K562 (cell line): ENCODE results near the gene OLIG1. TPM values are rescaled to one million over a fixed set of nuclear protein-coding genes. Genes with fewer than 3 reads are reported as not detected.

Experiments
- ATAC-seq: fragments of 200-7000 bp; cut with Tn5 transposase; 3 replicates; pipeline ENCODE4 v1.9.1; 2020; ENCODE audit warnings: moderate library complexity
- BruUV-seq: library from RNA; stranded (reverse); fragments of 400-500 nt; replicated peaks from 2 replicates; lab custom pipeline; 2021; lab: Mats Ljungman, UMichigan
- CTCF ChIA-PET: fragments of 300-600 bp; formaldehyde crosslinking; extraction: SDS; loops from one replicate; lab custom pipeline; 2021; ENCODE audit warnings: low intra/inter-chr PET ratio; lab: Yijun Ruan, JAX
- POLR2A ChIA-PET: fragments of 300-600, 350-650 bp; sonication (Branson Sonifier 250); formaldehyde crosslinking; extraction: SDS; loops from one replicate; lab custom pipeline; 2021; ENCODE audit warnings: antibody characterized with exemption, inconsistent platforms; lab: Yijun Ruan, JAX
- DNase-seq, 4 experiments: peaks; one replicate each; pipeline versions ENCODE4 v3.0.0 to v3.0.0-alpha.2; 2011 to 2018; ENCODE audit warnings: low spot score in 3 of 4, mixed read lengths in 3 of 4; ENCODE audit errors: extremely low read depth in 1 of 4
- FAIRE-seq: peaks from 2 replicates; lab custom pipeline; 2011; peaks lifted over from hg19 to GRCh38; lab: Jason Lieb, UNC
- H2AFZ ChIP-seq: 2 replicates; pipeline ENCODE4 v1.6.0; 2011; ENCODE audit warnings: low read depth, low read length, control low read depth, inconsistent platforms
- H3K27ac ChIP-seq: fragments of 200-600 bp; 3 replicates; pipeline ENCODE4 v1.8.0; 2011; ENCODE audit warnings: low read depth, mild to moderate bottlenecking, control low read depth, inconsistent platforms, low read length, moderate library complexity, mixed read lengths; ENCODE audit errors: extremely low read depth
- H3K27me3 ChIP-seq, 2 experiments: fragments of 300-600 bp in 1 of 2; 2 replicates in 1 of 2; 3 replicates in 1 of 2; pipeline versions ENCODE4 v1.6.0 to v1.8.0; 2011; ENCODE audit warnings: inconsistent platforms in 2 of 2, low read length in 2 of 2, mild to moderate bottlenecking in 1 of 2, mixed read lengths in 1 of 2, moderate library complexity in 1 of 2; ENCODE audit not compliant: control insufficient read depth in 2 of 2, insufficient read depth in 2 of 2
- H3K36me3 ChIP-seq: fragments of 300-600 bp; 3 replicates; pipeline ENCODE4 v1.8.0; 2011; ENCODE audit warnings: mild to moderate bottlenecking, low read length, inconsistent platforms; ENCODE audit not compliant: control insufficient read depth, insufficient read depth
- H3K4me1 ChIP-seq, 2 experiments: fragments of 200-600 bp in 1 of 2; replicated peaks in 1 of 2; 2 replicates in 1 of 2; 3 replicates in 1 of 2; pipeline versions ENCODE4 v1.5.1 to v1.8.0; 2011; ENCODE audit warnings: inconsistent platforms in 2 of 2, low read length in 2 of 2, mild to moderate bottlenecking in 1 of 2, mixed read lengths in 1 of 2, moderate library complexity in 1 of 2; ENCODE audit not compliant: control insufficient read depth in 2 of 2, insufficient read depth in 2 of 2
- H3K4me2 ChIP-seq: 2 replicates; pipeline ENCODE4 v1.6.1; 2011; ENCODE audit warnings: low read length, control low read depth, inconsistent platforms, mixed read lengths; ENCODE audit not compliant: insufficient read depth
- H3K4me3 ChIP-seq: fragments of 200-600 bp; sonication (generic), shearing (Covaris generic); 2 replicates; pipeline ENCODE4 v1.5.1; 2016; ENCODE audit warnings: control low read depth, inconsistent platforms
- H3K79me2 ChIP-seq: fragments of 200-600 bp; 3 replicates; pipeline ENCODE4 v1.8.0; 2011; ENCODE audit warnings: low read length, inconsistent platforms; ENCODE audit not compliant: control insufficient read depth, insufficient read depth
- H3K9ac ChIP-seq, 2 experiments: 2 replicates each; pipeline versions ENCODE4 v1.6.0 to v1.6.1; 2011; ENCODE audit warnings: low read depth in 2 of 2, low read length in 2 of 2, control low read depth in 1 of 2, inconsistent platforms in 1 of 2, mild to moderate bottlenecking in 1 of 2, mixed read lengths in 1 of 2; ENCODE audit not compliant: insufficient read depth in 1 of 2
- H3K9me1 ChIP-seq: one replicate; pipeline ENCODE4 v1.6.0; 2011; ENCODE audit warnings: inconsistent platforms, mild to moderate bottlenecking, low read length, moderate library complexity; ENCODE audit not compliant: control insufficient read depth, insufficient read depth
- H3K9me3 ChIP-seq: replicated peaks from 2 replicates; pipeline ENCODE4 v1.5.1; 2011; ENCODE audit warnings: low read depth, low read length, inconsistent platforms; ENCODE audit not compliant: control insufficient read depth, insufficient read depth
- H4K20me1 ChIP-seq: replicated peaks from 2 replicates; pipeline ENCODE4 v1.6.1; 2011; ENCODE audit warnings: low read length, inconsistent platforms, mixed read lengths; ENCODE audit not compliant: control insufficient read depth, insufficient read depth
- CREM ChIP-seq: IDR thresholded peaks from 2 replicates; pipeline ENCODE4 v1.6.1; 2014; ENCODE audit warnings: antibody characterized with exemption, low read depth
- EZH2 ChIP-seq: IDR thresholded peaks from 2 replicates; pipeline ENCODE4 v1.6.1; 2012; ENCODE audit warnings: low read depth, mild to moderate bottlenecking, inconsistent platforms, low read length, borderline replicate concordance
- FIP1L1 ChIP-seq: fragments of 200-400 bp; formaldehyde crosslinking; IDR thresholded peaks from 2 replicates; pipeline ENCODE4 v1.6.1; 2018; ENCODE audit warnings: mild to moderate bottlenecking, low read depth, low read length; ENCODE audit not compliant: poor library complexity, severe bottlenecking
- FOXJ3 ChIP-seq: sonication (generic); formaldehyde crosslinking; IDR thresholded peaks from 2 replicates; pipeline ENCODE4 v1.4.0; 2020; ENCODE audit warnings: mild to moderate bottlenecking, missing genetic modification reagents
- HMGXB4 ChIP-seq: sonication (generic); formaldehyde crosslinking; IDR thresholded peaks from 2 replicates; pipeline ENCODE4 v1.8.1; 2023; ENCODE audit warnings: mild to moderate bottlenecking, missing genetic modification reagents
- MED1 ChIP-seq: sonication (generic); formaldehyde crosslinking; IDR thresholded peaks from 2 replicates; pipeline ENCODE4 v1.8.1; 2023; ENCODE audit warnings: missing genetic modification reagents, borderline replicate concordance
- MYC ChIP-seq, 2 experiments: fragments of 250-450 bp in 1 of 2; sonication (Bioruptor Pico) in 1 of 2; IDR thresholded peaks; 2 replicates each; pipeline versions ENCODE4 v1.5.1 to v1.6.1; 2012 to 2021; ENCODE audit warnings: low read depth in 2 of 2, borderline replicate concordance in 1 of 2, improper control_type of control experiment in 1 of 2, low read length in 1 of 2, mild to moderate bottlenecking in 1 of 2, moderate library complexity in 1 of 2
- NFE2L1 ChIP-seq: fragments of 450-650 bp; IDR thresholded peaks from 2 replicates; pipeline ENCODE4 v1.6.1; 2016; ENCODE audit warnings: missing genetic modification characterization, low read depth, mild to moderate bottlenecking, missing compliant biosample characterization, moderate library complexity, borderline replicate concordance
- RBM25 ChIP-seq: fragments of 200-400 bp; formaldehyde crosslinking; IDR thresholded peaks from 2 replicates; pipeline ENCODE4 v1.6.1; 2018; ENCODE audit warnings: low read length, low read depth, moderate library complexity; ENCODE audit not compliant: severe bottlenecking
- SNAPC5 ChIP-seq: fragments of 250-450 bp; sonication (Bioruptor Pico); IDR thresholded peaks from 2 replicates; pipeline ENCODE4 v1.8.0; 2021; ENCODE audit warnings: moderate library complexity, mild to moderate bottlenecking, inconsistent platforms
- SRSF9 ChIP-seq: fragments of 200-400 bp; formaldehyde crosslinking; IDR thresholded peaks from 2 replicates; pipeline ENCODE4 v1.6.1; 2017; ENCODE audit warnings: low read depth, low read length, borderline replicate concordance
- TFE3 ChIP-seq: fragments of 450-650 bp; formaldehyde crosslinking; IDR thresholded peaks from 2 replicates; pipeline ENCODE4 v1.4.0; 2020; ENCODE audit warnings: mild to moderate bottlenecking, mixed read lengths
- ZBTB8A ChIP-seq: fragments of 450-650 bp; IDR thresholded peaks from 2 replicates; pipeline ENCODE4 v1.6.1; 2018; ENCODE audit warnings: mild to moderate bottlenecking, moderate library complexity; ENCODE audit not compliant: partially characterized antibody
- ZNF12 ChIP-seq: sonication (generic); formaldehyde crosslinking; IDR thresholded peaks from 2 replicates; pipeline ENCODE4 v1.4.0; 2020; ENCODE audit warnings: mild to moderate bottlenecking, missing genetic modification reagents
- ZNF175 ChIP-seq: fragments of 200-800 bp; sonication (Bioruptor generic); IDR thresholded peaks from 2 replicates; pipeline ENCODE4 v1.6.1; 2016; ENCODE audit warnings: low read depth, mild to moderate bottlenecking, missing genetic modification characterization, missing compliant biosample characterization
- ZNF57 ChIP-seq: fragments of 450-650 bp; formaldehyde crosslinking; IDR thresholded peaks from 2 replicates; pipeline ENCODE4 v1.4.0; 2020; ENCODE audit warnings: mild to moderate bottlenecking, moderate library complexity
- ZNF668 ChIP-seq: fragments of 250-450 bp; sonication (Bioruptor Pico); IDR thresholded peaks from 2 replicates; pipeline ENCODE4 v1.8.0; 2022; ENCODE audit warnings: mild to moderate bottlenecking, inconsistent platforms
- ZNF766 ChIP-seq: fragments of 200-800 bp; sonication (Bioruptor generic); conservative IDR thresholded peaks from 2 replicates; pipeline ENCODE4 v1.6.1; 2016; ENCODE audit warnings: missing genetic modification characterization, missing compliant biosample characterization
- ZNF79 ChIP-seq: fragments of 250-450 bp; sonication (Bioruptor Pico); IDR thresholded peaks from 2 replicates; pipeline ENCODE4 v1.4.0; 2020; ENCODE audit warnings: low read depth, mild to moderate bottlenecking, moderate library complexity
- WGBS: fragments of 100-300 bp; shearing (Covaris generic); methylation state at CpG from one replicate; pipeline ENCODE4 v1.1.6; 2016; ENCODE audit warnings: low coverage, mixed read lengths; ENCODE audit not compliant: insufficient coverage; ENCODE audit errors: missing lambda C conversion rate; 5-methylcytosine and 5-hydroxymethylcytosine counted together
- in situ Hi-C: fragments of 300-500 bp; cut with MboI; formaldehyde crosslinking; loops from 4 replicates; pipeline ENCODE4 v1.15.0; 2018; ENCODE audit warnings: inconsistent platforms, mixed read lengths
- intact Hi-C: fragments of 100-400 bp; cut with micrococcal nuclease; formaldehyde crosslinking; loops from 2 replicates; pipeline ENCODE4 v1.14.2; 2022
- polyA plus RNA-seq, 8 experiments: library from polyadenylated mRNA; depleted of rRNA in 4 of 8; stranded (reverse) in 5 of 8; unstranded in 3 of 8; fragments of >200 nt; fragmentation: Nextera tagmentation in 2 of 8; fragmentation: Illumina TruSeq in 1 of 8; extraction: Ambion mirVana in 2 of 8; extraction: Trizol in 1 of 8; gene quantifications; 2 replicates each; pipeline versions ENCODE4 v1.2.1 to v1.2.3, GENCODE V29; 2011 to 2014; ENCODE audit warnings: inconsistent platforms in 1 of 8, missing spikeins in 1 of 8
- total RNA-seq, 7 experiments: library from RNA; depleted of rRNA in 6 of 7; stranded (reverse); fragments of >200 nt in 6 of 7; fragmentation: Illumina TruSeq in 2 of 7; extraction: Trizol in 2 of 7; gene quantifications; 2 replicates each; pipeline versions ENCODE4 v1.2.1 to v1.2.3, GENCODE V29; 2011 to 2021; ENCODE audit warnings: low replicate concordance in 1 of 7

Gene OLIG1
- total and polyA plus RNA-seq, 9 of the 15 experiments (the other 6 are each of a cell fraction or from before 2014, with no cell fraction given) = not detected

GRCh38 chr21:33041981-33042380 lies 28.0 kb upstream of the OLIG1 start:
- no peak overlapping the region for H3K27ac ChIP-seq
- H3K9me3 ChIP-seq = no peaks in the 10 kb centered on the region
- FAIRE-seq (no peak), DNase-seq (no peak), ATAC-seq (no peak)
- H4K20me1 ChIP-seq = no peaks in the 10 kb centered on the region
- H3K4me3 ChIP-seq = no peak overlapping the region
- H3K36me3 ChIP-seq = no peaks in the 10 kb centered on the region
- in situ Hi-C loops (no loop called here), intact Hi-C loops (no loop called here)
- 0% methylated on average over 2 of the region's 2 CpGs for WGBS
- no TSS peak for BruUV-seq
- no peaks in the 10 kb centered on the region for H3K79me2 ChIP-seq
- ChIA-PET CTCF (no interaction called here), POLR2A (interaction anchor here (0.7 kb wide), 1 partner anchor 52 kb away, joined by 4 read pairs; no protein-coding TSS in a partner anchor)
- H3K27me3 ChIP-seq = peaks cover 0 to 13% of the 10 kb centered on the region in 2 experiments; a peak in 3 of 5 replicates
- H3K9me1 ChIP-seq = no peaks in the 10 kb centered on the region
- no peak overlapping the region for H3K4me2 ChIP-seq
- H3K9ac ChIP-seq = no peak overlapping the region
- no peaks in the 10 kb centered on the region for H3K4me1 ChIP-seq
- no peak overlapping the region for H2AFZ ChIP-seq
- no peak for TF ChIP-seq SRSF9
- no peak for TF ChIP-seq MED1 (CRISPR knock-in tag)
- no peak for TF ChIP-seq ZNF668 (CRISPR knock-in tag)
- TF ChIP-seq ZNF79 (CRISPR knock-in tag) = no peak
- TF ChIP-seq ZNF12 (CRISPR knock-in tag) = no peak
- TF ChIP-seq EZH2 = no peak
- no peak for TF ChIP-seq FIP1L1
- TF ChIP-seq ZBTB8A = no peak
- no peak for TF ChIP-seq MYC (IDR thresholded peaks at IDR 0.05; ENCODE audit: low read depth, low read length)
- no peak for TF ChIP-seq MYC (CRISPR knock-in tag; IDR thresholded peaks at IDR 0.05; ENCODE audit: borderline replicate concordance, low read depth)
- no peak for TF ChIP-seq FOXJ3 (CRISPR knock-in tag)
- no peak for TF ChIP-seq ZNF766 (CRISPR knock-in tag)
- no peak for TF ChIP-seq ZNF57 (CRISPR knock-in tag)
- TF ChIP-seq NFE2L1 = no peak
- TF ChIP-seq RBM25 = no peak
- no peak for TF ChIP-seq HMGXB4 (CRISPR knock-in tag)
- TF ChIP-seq TFE3 (CRISPR knock-in tag) = no peak
- no peak for TF ChIP-seq CREM
- no peak for TF ChIP-seq SNAPC5 (CRISPR knock-in tag)
- TF ChIP-seq ZNF175 (CRISPR knock-in tag) = no peak
